ENCODE results near the gene SIMC1.

The SIMC1 gene

GRCh38 chr5:176317534-176318374 is 79.5 kb downstream of the SIMC1 start:
- DNase-seq (ENCODE audit: low read depth) = no peak

GRCh38 chr5:176319827-176320554 is 81.8 kb downstream of the SIMC1 start:
- DNase-seq (ENCODE audit: low read depth) = no peak

GRCh38 chr5:176320577-176320976 is 82.4 kb downstream of the SIMC1 start:
- no peak for DNase-seq (ENCODE audit: low read depth)

- no peak for DNase-seq (ENCODE audit: low read depth)
Measured at GRCh38 chr5:176334031-176334770, 96.0 kb downstream of the SIMC1 start.

GRCh38 chr5:176337913-176338312 is 99.7 kb downstream of the SIMC1 start:
- DNase-seq (ENCODE audit: low read depth) = no peak

GRCh38 chr5:176339304-176339703 is 101.1 kb downstream of the SIMC1 start:
- DNase-seq (ENCODE audit: low read depth) = no peak

- DNase-seq (ENCODE audit: low read depth) = no peak
Measured at GRCh38 chr5:176341325-176342157, 103.3 kb downstream of the SIMC1 start.

- no peak for DNase-seq (ENCODE audit: low read depth)
Measured at GRCh38 chr5:176342158-176342483, 103.9 kb downstream of the SIMC1 start.

- no peak for DNase-seq (ENCODE audit: low read depth)
Measured at GRCh38 chr5:176342766-176343458, 104.7 kb downstream of the SIMC1 start.

GRCh38 chr5:176350416-176350815 is 112.2 kb downstream of the SIMC1 start:
- DNase-seq (ENCODE audit: low read depth) = no peak

- no peak for DNase-seq (ENCODE audit: low read depth)
Measured at GRCh38 chr5:176352116-176352878, 114.1 kb downstream of the SIMC1 start.

GRCh38 chr5:176353533-176353932 is 115.3 kb downstream of the SIMC1 start:
- DNase-seq (ENCODE audit: low read depth) = no peak

GRCh38 chr5:176355400-176356178 is 117.4 kb downstream of the SIMC1 start:
- no peak for DNase-seq (ENCODE audit: low read depth)

- DNase-seq (ENCODE audit: low read depth) = no peak
Measured at GRCh38 chr5:176356179-176356566, 117.9 kb downstream of the SIMC1 start.

- DNase-seq (ENCODE audit: low read depth) = no peak
Measured at GRCh38 chr5:176359658-176360057, 121.4 kb downstream of the SIMC1 start.

- no peak for DNase-seq (ENCODE audit: low read depth)
Measured at GRCh38 chr5:176360894-176361436, 122.7 kb downstream of the SIMC1 start.

GRCh38 chr5:176361437-176362232 is 123.4 kb downstream of the SIMC1 start, which contains the start of gene KIAA1191:
TSS of gene KIAA1191 (minus strand) at chr5:176361764. CDS start at chr5:176359508, 2,256 bp downstream.
- DNase-seq (ENCODE audit: low read depth) = peak; percentile 41

GRCh38 chr5:176362233-176362490 is 123.9 kb downstream of the SIMC1 start:
- DNase-seq (ENCODE audit: low read depth) = no peak
